ENCODE data around the gene PTPN7. TPM values are rescaled to one million over a fixed set of nuclear protein-coding genes. Genes with fewer than 3 reads are reported as not detected.

The PTPN7 gene
- total and polyA plus RNA-seq, 4 donors: 0.75 to 7.0 (median 1.7) TPM

DNA sequence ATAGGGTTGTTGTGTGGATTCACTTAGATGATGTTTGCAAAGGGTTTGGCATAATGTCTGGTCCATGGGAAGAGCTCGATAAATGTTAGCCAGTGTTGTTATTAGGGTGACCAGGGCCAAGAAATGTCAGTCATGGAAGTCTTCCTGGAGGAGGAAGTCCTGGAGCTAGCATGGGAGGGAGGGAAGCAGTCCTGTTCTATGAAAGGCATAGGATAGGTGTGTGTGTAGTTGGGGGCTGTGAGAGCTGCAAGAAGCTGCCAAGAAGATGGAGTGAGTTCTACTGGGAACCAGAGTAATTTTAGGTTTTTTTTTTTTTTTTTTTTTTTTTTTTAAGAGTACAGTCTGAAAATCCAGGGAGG lies 37.9 kb upstream of the PTPN7 start:
- Histone ChIP-seq H3K4me1 (ENCODE audit: control insufficient read depth in 4 of 4, insufficient read depth in 4 of 4, low read length in 3 of 4) (peaks cover 0 to 6% (median under 1%) of the 10 kb centered on the region in 4 donors), H3K9me3 (ENCODE audit: control insufficient read depth in 4 of 4, low read length in 3 of 4) (no peaks in the 10 kb centered on the region), H3K9ac (ENCODE audit: low read depth in 1 of 2, low read length in 2 of 2) (no peak overlapping the region), H3K4me3 (ENCODE audit: low read depth in 1 of 3, low read length in 3 of 3) (no peak overlapping the region), H3K27me3 (ENCODE audit: control insufficient read depth in 4 of 4, insufficient read depth in 4 of 4, low read length in 3 of 4) (peaks cover 0 to 5% (median 1%) of the 10 kb centered on the region in 4 donors), H3K36me3 (ENCODE audit: control insufficient read depth in 4 of 4, insufficient read depth in 3 of 4, low read depth in 1 of 4, low read length in 3 of 4) (no peaks in the 10 kb centered on the region), H3K27ac (ENCODE audit: low read depth in 1 of 2, low read length in 2 of 2) (no peak overlapping the region)
- DNase-seq (ENCODE audit: low spot score): no peak
- TF ChIP-seq SP1 (IDR thresholded peaks at IDR 0.05) (no peak), RXRA (IDR thresholded peaks at IDR 0.05) (no peak), NR2F2 (IDR thresholded peaks at IDR 0.05) (no peak)
- TF ChIP-seq, protein P1, sequence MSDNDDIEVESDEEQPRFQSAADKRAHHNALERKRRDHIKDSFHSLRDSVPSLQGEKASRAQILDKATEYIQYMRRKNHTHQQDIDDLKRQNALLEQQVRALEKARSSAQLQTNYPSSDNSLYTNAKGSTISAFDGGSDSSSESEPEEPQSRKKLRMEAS (IDR thresholded peaks at IDR 0.05): no peak
- TF ChIP-seq, protein P2, sequence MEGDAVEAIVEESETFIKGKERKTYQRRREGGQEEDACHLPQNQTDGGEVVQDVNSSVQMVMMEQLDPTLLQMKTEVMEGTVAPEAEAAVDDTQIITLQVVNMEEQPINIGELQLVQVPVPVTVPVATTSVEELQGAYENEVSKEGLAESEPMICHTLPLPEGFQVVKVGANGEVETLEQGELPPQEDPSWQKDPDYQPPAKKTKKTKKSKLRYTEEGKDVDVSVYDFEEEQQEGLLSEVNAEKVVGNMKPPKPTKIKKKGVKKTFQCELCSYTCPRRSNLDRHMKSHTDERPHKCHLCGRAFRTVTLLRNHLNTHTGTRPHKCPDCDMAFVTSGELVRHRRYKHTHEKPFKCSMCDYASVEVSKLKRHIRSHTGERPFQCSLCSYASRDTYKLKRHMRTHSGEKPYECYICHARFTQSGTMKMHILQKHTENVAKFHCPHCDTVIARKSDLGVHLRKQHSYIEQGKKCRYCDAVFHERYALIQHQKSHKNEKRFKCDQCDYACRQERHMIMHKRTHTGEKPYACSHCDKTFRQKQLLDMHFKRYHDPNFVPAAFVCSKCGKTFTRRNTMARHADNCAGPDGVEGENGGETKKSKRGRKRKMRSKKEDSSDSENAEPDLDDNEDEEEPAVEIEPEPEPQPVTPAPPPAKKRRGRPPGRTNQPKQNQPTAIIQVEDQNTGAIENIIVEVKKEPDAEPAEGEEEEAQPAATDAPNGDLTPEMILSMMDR (IDR thresholded peaks at IDR 0.05; ENCODE audit: low read depth, low read length, missing input control): no peak
- TF ChIP-seq, protein P3, sequence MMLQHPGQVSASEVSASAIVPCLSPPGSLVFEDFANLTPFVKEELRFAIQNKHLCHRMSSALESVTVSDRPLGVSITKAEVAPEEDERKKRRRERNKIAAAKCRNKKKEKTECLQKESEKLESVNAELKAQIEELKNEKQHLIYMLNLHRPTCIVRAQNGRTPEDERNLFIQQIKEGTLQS (IDR thresholded peaks at IDR 0.05): no peak
- 45% methylated on average over 1 of the region's 1 CpG for WGBS

- TF ChIP-seq NR2F2 (IDR thresholded peaks at IDR 0.05): no peak
- no peak for TF ChIP-seq RAD21 (IDR thresholded peaks at IDR 0.05)
- TF ChIP-seq, protein P4, sequence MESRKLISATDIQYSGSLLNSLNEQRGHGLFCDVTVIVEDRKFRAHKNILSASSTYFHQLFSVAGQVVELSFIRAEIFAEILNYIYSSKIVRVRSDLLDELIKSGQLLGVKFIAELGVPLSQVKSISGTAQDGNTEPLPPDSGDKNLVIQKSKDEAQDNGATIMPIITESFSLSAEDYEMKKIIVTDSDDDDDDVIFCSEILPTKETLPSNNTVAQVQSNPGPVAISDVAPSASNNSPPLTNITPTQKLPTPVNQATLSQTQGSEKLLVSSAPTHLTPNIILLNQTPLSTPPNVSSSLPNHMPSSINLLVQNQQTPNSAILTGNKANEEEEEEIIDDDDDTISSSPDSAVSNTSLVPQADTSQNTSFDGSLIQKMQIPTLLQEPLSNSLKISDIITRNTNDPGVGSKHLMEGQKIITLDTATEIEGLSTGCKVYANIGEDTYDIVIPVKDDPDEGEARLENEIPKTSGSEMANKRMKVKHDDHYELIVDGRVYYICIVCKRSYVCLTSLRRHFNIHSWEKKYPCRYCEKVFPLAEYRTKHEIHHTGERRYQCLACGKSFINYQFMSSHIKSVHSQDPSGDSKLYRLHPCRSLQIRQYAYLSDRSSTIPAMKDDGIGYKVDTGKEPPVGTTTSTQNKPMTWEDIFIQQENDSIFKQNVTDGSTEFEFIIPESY (IDR thresholded peaks at IDR 0.05): no peak
- no peak for TF ChIP-seq YY1 (IDR thresholded peaks at IDR 0.05)
- TF ChIP-seq FOXA1 (IDR thresholded peaks at IDR 0.05): no peak
- TF ChIP-seq, protein P2 (IDR thresholded peaks at IDR 0.05; ENCODE audit: low read depth, low read length, missing input control): no peak
- no peak for TF ChIP-seq FOXA2 (IDR thresholded peaks at IDR 0.05)
- no peak for TF ChIP-seq JUND (IDR thresholded peaks at IDR 0.05)
- TF ChIP-seq TAF1 (conservative IDR thresholded peaks at IDR 0.05): no peak
- TF ChIP-seq, protein P3 (IDR thresholded peaks at IDR 0.05): no peak
- TF ChIP-seq HNF4A (conservative IDR thresholded peaks at IDR 0.05): no peak
- TF ChIP-seq REST (IDR thresholded peaks at IDR 0.05): no peak
- TF ChIP-seq HNF4G (IDR thresholded peaks at IDR 0.05): no peak
- 78% methylated on average over 7 of the region's 7 CpGs for WGBS
- Histone ChIP-seq H3K36me3 (ENCODE audit: control insufficient read depth in 4 of 4, insufficient read depth in 3 of 4, low read depth in 1 of 4, low read length in 3 of 4) (no peaks in the 10 kb centered on the region), H3K4me3 (ENCODE audit: low read depth in 1 of 3, low read length in 3 of 3) (no peak overlapping the region), H3K27me3 (ENCODE audit: control insufficient read depth in 4 of 4, insufficient read depth in 4 of 4, low read length in 3 of 4) (peaks cover 2 to 5% (median 3%) of the 10 kb centered on the region in 4 donors), H3K27ac (ENCODE audit: low read depth in 1 of 2, low read length in 2 of 2) (no peak overlapping the region), H3K9ac (ENCODE audit: low read depth in 1 of 2, low read length in 2 of 2) (no peak overlapping the region), H3K9me3 (ENCODE audit: control insufficient read depth in 4 of 4, low read length in 3 of 4) (no peaks in the 10 kb centered on the region), H3K4me1 (ENCODE audit: control insufficient read depth in 4 of 4, insufficient read depth in 4 of 4, low read length in 3 of 4) (peaks cover 0 to 6% (median 5%) of the 10 kb centered on the region in 4 donors)
- DNase-seq (ENCODE audit: low spot score): no peak
These were observed 37.4 kb upstream of the PTPN7 start for GRCh38 chr1:202197653-202198365.

All from liver (tissue), 9 donors.